Measurements from ENCODE around the gene PABPC1L2A.
A peak's percentile ranks its signal among the peaks of the same experiment; 100 is the strongest.
"Not testable (repeated sequence)": the region's sequence is repeated elsewhere in the genome, so short reads cannot be mapped to it uniquely, and the experiment has no call there.

PABPC1L2A gene

GRCh38 chrX:73086766-73087165, 7.5 kb upstream of the PABPC1L2A start:
- not testable (repeated sequence) for H2AFZ ChIP-seq (ENCODE audit: low read depth, low read length); DNase-seq; H3K9ac ChIP-seq (ENCODE audit: low read depth, low read length); H3K9me3 ChIP-seq (ENCODE audit: insufficient read depth, low read length, severe bottlenecking); H3K4me3 ChIP-seq (ENCODE audit: low read depth in 1 of 2, low read length in 2 of 2); H3K27me3 ChIP-seq (ENCODE audit: insufficient read depth, low read length, poor library complexity); H3K4me1 ChIP-seq (ENCODE audit: insufficient read depth, low read length); H3K4me2 ChIP-seq (ENCODE audit: insufficient read depth, low read length); H4K20me1 ChIP-seq (ENCODE audit: insufficient read depth, low read length); H3K79me2 ChIP-seq (ENCODE audit: insufficient read depth, low read length); H3K36me3 ChIP-seq (ENCODE audit: insufficient read depth, low read length); ATAC-seq (ENCODE audit: insufficient read depth, low read depth); H3K27ac ChIP-seq (ENCODE audit: low read length)
- peak; percentile 14 for TF ChIP-seq CTCF (IDR thresholded peaks at IDR 0.05; ENCODE audit: borderline replicate concordance, extremely low read depth, low read length, poor library complexity, severe bottlenecking)

GRCh38 chrX:73079884-73080283, 572 bp upstream of the PABPC1L2A start:
- DNase-seq, result not testable (repeated sequence)

GRCh38 chrX:73078597-73078996, 715 bp downstream of the PABPC1L2A start:
- not testable (repeated sequence) for H3K4me3 ChIP-seq (ENCODE audit: low read depth in 1 of 2, low read length in 2 of 2); DNase-seq; H3K27ac ChIP-seq (ENCODE audit: low read length); ATAC-seq (ENCODE audit: insufficient read depth, low read depth); H3K4me1 ChIP-seq (ENCODE audit: insufficient read depth, low read length); H2AFZ ChIP-seq (ENCODE audit: low read depth, low read length); H4K20me1 ChIP-seq (ENCODE audit: insufficient read depth, low read length); H3K9ac ChIP-seq (ENCODE audit: low read depth, low read length); H3K4me2 ChIP-seq (ENCODE audit: insufficient read depth, low read length); H3K9me3 ChIP-seq (ENCODE audit: insufficient read depth, low read length, severe bottlenecking); H3K27me3 ChIP-seq (ENCODE audit: insufficient read depth, low read length, poor library complexity); H3K79me2 ChIP-seq (ENCODE audit: insufficient read depth, low read length); H3K36me3 ChIP-seq (ENCODE audit: insufficient read depth, low read length)

More at GRCh38 chrX:73079884-73080283, 572 bp upstream of the PABPC1L2A start:
- not testable (repeated sequence) for H3K27ac ChIP-seq (ENCODE audit: low read length); ATAC-seq (ENCODE audit: insufficient read depth, low read depth); H3K36me3 ChIP-seq (ENCODE audit: insufficient read depth, low read length); H4K20me1 ChIP-seq (ENCODE audit: insufficient read depth, low read length); H3K4me1 ChIP-seq (ENCODE audit: insufficient read depth, low read length); H3K4me3 ChIP-seq (ENCODE audit: low read depth in 1 of 2, low read length in 2 of 2); H3K9me3 ChIP-seq (ENCODE audit: insufficient read depth, low read length, severe bottlenecking); H3K27me3 ChIP-seq (ENCODE audit: insufficient read depth, low read length, poor library complexity); H3K79me2 ChIP-seq (ENCODE audit: insufficient read depth, low read length); H3K9ac ChIP-seq (ENCODE audit: low read depth, low read length); H3K4me2 ChIP-seq (ENCODE audit: insufficient read depth, low read length); H2AFZ ChIP-seq (ENCODE audit: low read depth, low read length)

GRCh38 chrX:73076838-73077237, 2.5 kb downstream of the PABPC1L2A start:
- ATAC-seq (ENCODE audit: insufficient read depth, low read depth), result no peak
- TF ChIP-seq EZH2 (IDR thresholded peaks at IDR 0.05; ENCODE audit: borderline replicate concordance, low read depth, low read length, severe bottlenecking), result no peak
- TF ChIP-seq CTCF (IDR thresholded peaks at IDR 0.05; ENCODE audit: borderline replicate concordance, extremely low read depth, low read length, poor library complexity, severe bottlenecking), result no peak
- Histone ChIP-seq H3K4me1 (ENCODE audit: insufficient read depth, low read length) (no peaks in the 10 kb centered on the region), H3K9me3 (ENCODE audit: insufficient read depth, low read length, severe bottlenecking) (no peaks in the 10 kb centered on the region), H3K4me2 (ENCODE audit: insufficient read depth, low read length) (no peak overlapping the region), H3K4me3 (ENCODE audit: low read depth in 1 of 2, low read length in 2 of 2) (no peak overlapping the region), H3K27me3 (ENCODE audit: insufficient read depth, low read length, poor library complexity) (no peaks in the 10 kb centered on the region), H3K36me3 (ENCODE audit: insufficient read depth, low read length) (no peaks in the 10 kb centered on the region), H4K20me1 (ENCODE audit: insufficient read depth, low read length) (no peaks in the 10 kb centered on the region), H3K9ac (ENCODE audit: low read depth, low read length) (no peak overlapping the region), H2AFZ (ENCODE audit: low read depth, low read length) (no peak overlapping the region), H3K27ac (ENCODE audit: low read length) (no peak overlapping the region), H3K79me2 (ENCODE audit: insufficient read depth, low read length) (no peaks in the 10 kb centered on the region)
- DNase-seq, result no peak

Measured in DND-41 (cell line).